Neural cell (in vitro differentiated cells): ENCODE results near the gene THRB. TPM values are rescaled to one million over a fixed set of nuclear protein-coding genes. Genes with fewer than 3 reads are reported as not detected.

Experiments used
- H2AFZ ChIP-seq: fragments of 200-600, 300-800 bp; sonication (generic), shearing (Covaris generic); 2 replicates; pipeline ENCODE4 v1.6.0; 2014; ENCODE audit warnings: low read depth, mild to moderate bottlenecking, antibody characterized with exemption, low read length, moderate library complexity
- H3F3A ChIP-seq: fragments of 200-600 bp; shearing (Covaris generic); 2 replicates; pipeline ENCODE4 v1.6.1; 2016; ENCODE audit warnings: mild to moderate bottlenecking, moderate library complexity, mixed read lengths, antibody characterized with exemption, low read length; ENCODE audit not compliant: insufficient read depth, poor library complexity, severe bottlenecking
- H3K27ac ChIP-seq: fragments of 200-600, 300-800 bp; sonication (generic), shearing (Covaris generic); 2 replicates; pipeline ENCODE4 v1.5.1; 2014; ENCODE audit warnings: mild to moderate bottlenecking, low read length, moderate library complexity
- H3K27me3 ChIP-seq: fragments of 300-800, 200-600 bp; sonication (generic), shearing (Covaris generic); 2 replicates; pipeline ENCODE4 v1.6.0; 2014; ENCODE audit warnings: mild to moderate bottlenecking, low read depth, low read length, moderate library complexity; ENCODE audit not compliant: insufficient read depth
- H3K36me3 ChIP-seq: fragments of 300-800, 200-600 bp; sonication (generic), shearing (Covaris generic); 2 replicates; pipeline ENCODE4 v1.5.1; 2014; ENCODE audit warnings: mild to moderate bottlenecking, antibody characterized with exemption, low read length, moderate library complexity; ENCODE audit not compliant: insufficient read depth
- H3K4me2 ChIP-seq: fragments of 300-800, 200-600 bp; sonication (generic), shearing (Covaris generic); 2 replicates; pipeline ENCODE4 v1.6.0; 2014; ENCODE audit warnings: mild to moderate bottlenecking, low read length
- H3K4me3 ChIP-seq: fragments of 300-800, 200-600 bp; sonication (generic), shearing (Covaris generic); 2 replicates; pipeline ENCODE4 v1.5.1; 2014; ENCODE audit warnings: mild to moderate bottlenecking, low read length, moderate library complexity
- H3K79me2 ChIP-seq: fragments of 200-600 bp; shearing (Covaris generic); replicated peaks from 2 replicates; pipeline ENCODE4 v1.6.0; 2014; ENCODE audit warnings: mild to moderate bottlenecking, low read length, moderate library complexity; ENCODE audit not compliant: insufficient read depth
- H3K9ac ChIP-seq: fragments of 300-800, 200-600 bp; sonication (generic), shearing (Covaris generic); 2 replicates; pipeline ENCODE4 v1.6.1; 2016; ENCODE audit warnings: mild to moderate bottlenecking, low read length, mixed read lengths
- H3K9me2 ChIP-seq: fragments of 200-600 bp; shearing (Covaris generic); 2 replicates; pipeline ENCODE4 v1.6.1; 2016; ENCODE audit warnings: mild to moderate bottlenecking, low read length, mixed read lengths; ENCODE audit not compliant: insufficient read depth
- H3K9me3 ChIP-seq: fragments of 200-600, 300-800 bp; sonication (generic), shearing (Covaris generic); 2 replicates; pipeline ENCODE4 v1.6.1; 2016; ENCODE audit warnings: mild to moderate bottlenecking, mixed run types, low read length, moderate library complexity, mixed read lengths
- H4K20me1 ChIP-seq: fragments of 200-600 bp; shearing (Covaris generic); 2 replicates; pipeline ENCODE4 v1.6.1; 2016; ENCODE audit warnings: mild to moderate bottlenecking, mixed run types; ENCODE audit not compliant: insufficient read depth
- EP300 ChIP-seq: fragments of 450-650 bp; conservative IDR thresholded peaks from 2 replicates; pipeline ENCODE4 v1.6.1; 2014; ENCODE audit warnings: antibody characterized with exemption, mild to moderate bottlenecking, moderate library complexity; ENCODE audit not compliant: poor library complexity, severe bottlenecking
- EZH2 ChIP-seq: fragments of 200-600, 300-800 bp; shearing (Covaris generic), sonication (generic); IDR thresholded peaks from 2 replicates; pipeline ENCODE4 v1.6.1; 2014; ENCODE audit warnings: antibody characterized with exemption, low read length, borderline replicate concordance, mild to moderate bottlenecking; ENCODE audit not compliant: insufficient read depth, poor library complexity, severe bottlenecking
- MXI1 ChIP-seq: fragments of 450-650 bp; conservative IDR thresholded peaks from 2 replicates; pipeline ENCODE4 v1.6.1; 2014; ENCODE audit warnings: antibody characterized with exemption, mild to moderate bottlenecking; ENCODE audit not compliant: poor library complexity, severe bottlenecking
- POLR2AphosphoS5 ChIP-seq: IDR thresholded peaks from 2 replicates; pipeline ENCODE4 v1.6.1; 2012
- RAD21 ChIP-seq: fragments of 450-650 bp; conservative IDR thresholded peaks from 2 replicates; pipeline ENCODE4 v1.6.1; 2014; ENCODE audit warnings: antibody characterized with exemption, mild to moderate bottlenecking, moderate library complexity
- SMC3 ChIP-seq: fragments of 450-650 bp; conservative IDR thresholded peaks from 2 replicates; pipeline ENCODE4 v1.6.1; 2014; ENCODE audit warnings: antibody characterized with exemption, mild to moderate bottlenecking, moderate library complexity; ENCODE audit not compliant: poor library complexity
- TAF1 ChIP-seq: IDR thresholded peaks from 2 replicates; pipeline ENCODE4 v1.6.1; 2012; ENCODE audit warnings: low read depth
- polyA plus RNA-seq: library from polyadenylated mRNA; depleted of rRNA; stranded (reverse); fragments of >200 nt; gene quantifications from 2 replicates; pipeline ENCODE4 v1.2.3, GENCODE V29; 2014
- TF ChIP-seq, protein P1 (sequence below): IDR thresholded peaks from 2 replicates; pipeline ENCODE4 v1.6.1; 2012; ENCODE audit warnings: borderline replicate concordance
- TF ChIP-seq, protein P2 (sequence below): fragments of 450-650 bp; IDR thresholded peaks from 2 replicates; pipeline ENCODE4 v1.5.1; 2014; ENCODE audit warnings: antibody characterized with exemption, mild to moderate bottlenecking, moderate library complexity; ENCODE audit not compliant: poor library complexity, severe bottlenecking

The THRB gene
- polyA plus RNA-seq, 1 donor from 2014 or later = 1.7 TPM

DNA sequence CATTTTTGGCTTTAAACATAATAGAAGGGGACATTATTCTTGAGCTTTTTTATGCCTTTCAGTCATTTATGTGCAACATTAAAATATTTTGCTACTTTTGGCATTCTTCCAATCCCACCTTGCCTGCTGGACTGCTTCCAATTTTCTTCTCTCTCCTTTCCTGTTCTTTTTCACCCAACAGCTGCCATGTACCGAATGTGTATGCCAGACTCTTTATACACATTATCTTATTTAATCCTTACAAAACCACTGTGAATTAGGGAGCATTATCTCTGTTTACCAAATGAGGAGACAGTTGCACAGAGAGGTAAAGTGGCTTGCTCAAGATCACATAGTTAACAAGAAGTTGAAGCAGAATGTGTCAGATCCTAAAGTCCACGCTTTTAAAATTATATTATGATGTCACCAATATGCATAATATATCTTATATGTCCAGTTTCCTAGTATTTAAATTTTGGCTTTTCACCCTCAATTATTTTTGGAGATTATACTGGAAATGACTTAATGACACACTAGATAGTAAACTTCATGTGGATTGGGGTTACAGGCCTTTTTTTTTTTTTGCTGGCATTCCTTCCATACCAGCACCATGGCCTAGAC, 231.5 kb downstream of the THRB start:
- TF ChIP-seq, protein P1, sequence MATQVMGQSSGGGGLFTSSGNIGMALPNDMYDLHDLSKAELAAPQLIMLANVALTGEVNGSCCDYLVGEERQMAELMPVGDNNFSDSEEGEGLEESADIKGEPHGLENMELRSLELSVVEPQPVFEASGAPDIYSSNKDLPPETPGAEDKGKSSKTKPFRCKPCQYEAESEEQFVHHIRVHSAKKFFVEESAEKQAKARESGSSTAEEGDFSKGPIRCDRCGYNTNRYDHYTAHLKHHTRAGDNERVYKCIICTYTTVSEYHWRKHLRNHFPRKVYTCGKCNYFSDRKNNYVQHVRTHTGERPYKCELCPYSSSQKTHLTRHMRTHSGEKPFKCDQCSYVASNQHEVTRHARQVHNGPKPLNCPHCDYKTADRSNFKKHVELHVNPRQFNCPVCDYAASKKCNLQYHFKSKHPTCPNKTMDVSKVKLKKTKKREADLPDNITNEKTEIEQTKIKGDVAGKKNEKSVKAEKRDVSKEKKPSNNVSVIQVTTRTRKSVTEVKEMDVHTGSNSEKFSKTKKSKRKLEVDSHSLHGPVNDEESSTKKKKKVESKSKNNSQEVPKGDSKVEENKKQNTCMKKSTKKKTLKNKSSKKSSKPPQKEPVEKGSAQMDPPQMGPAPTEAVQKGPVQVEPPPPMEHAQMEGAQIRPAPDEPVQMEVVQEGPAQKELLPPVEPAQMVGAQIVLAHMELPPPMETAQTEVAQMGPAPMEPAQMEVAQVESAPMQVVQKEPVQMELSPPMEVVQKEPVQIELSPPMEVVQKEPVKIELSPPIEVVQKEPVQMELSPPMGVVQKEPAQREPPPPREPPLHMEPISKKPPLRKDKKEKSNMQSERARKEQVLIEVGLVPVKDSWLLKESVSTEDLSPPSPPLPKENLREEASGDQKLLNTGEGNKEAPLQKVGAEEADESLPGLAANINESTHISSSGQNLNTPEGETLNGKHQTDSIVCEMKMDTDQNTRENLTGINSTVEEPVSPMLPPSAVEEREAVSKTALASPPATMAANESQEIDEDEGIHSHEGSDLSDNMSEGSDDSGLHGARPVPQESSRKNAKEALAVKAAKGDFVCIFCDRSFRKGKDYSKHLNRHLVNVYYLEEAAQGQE = no peak
- TF ChIP-seq RAD21 (no peak), EP300 (no peak), EZH2 (no peak), POLR2AphosphoS5 (no peak), SMC3 (no peak), TAF1 (no peak)
- TF ChIP-seq, protein P2, sequence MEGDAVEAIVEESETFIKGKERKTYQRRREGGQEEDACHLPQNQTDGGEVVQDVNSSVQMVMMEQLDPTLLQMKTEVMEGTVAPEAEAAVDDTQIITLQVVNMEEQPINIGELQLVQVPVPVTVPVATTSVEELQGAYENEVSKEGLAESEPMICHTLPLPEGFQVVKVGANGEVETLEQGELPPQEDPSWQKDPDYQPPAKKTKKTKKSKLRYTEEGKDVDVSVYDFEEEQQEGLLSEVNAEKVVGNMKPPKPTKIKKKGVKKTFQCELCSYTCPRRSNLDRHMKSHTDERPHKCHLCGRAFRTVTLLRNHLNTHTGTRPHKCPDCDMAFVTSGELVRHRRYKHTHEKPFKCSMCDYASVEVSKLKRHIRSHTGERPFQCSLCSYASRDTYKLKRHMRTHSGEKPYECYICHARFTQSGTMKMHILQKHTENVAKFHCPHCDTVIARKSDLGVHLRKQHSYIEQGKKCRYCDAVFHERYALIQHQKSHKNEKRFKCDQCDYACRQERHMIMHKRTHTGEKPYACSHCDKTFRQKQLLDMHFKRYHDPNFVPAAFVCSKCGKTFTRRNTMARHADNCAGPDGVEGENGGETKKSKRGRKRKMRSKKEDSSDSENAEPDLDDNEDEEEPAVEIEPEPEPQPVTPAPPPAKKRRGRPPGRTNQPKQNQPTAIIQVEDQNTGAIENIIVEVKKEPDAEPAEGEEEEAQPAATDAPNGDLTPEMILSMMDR = no peak
- Histone ChIP-seq H4K20me1 (no peaks in the 10 kb centered on the region), H3K27me3 (no peaks in the 10 kb centered on the region), H3K4me3 (no peak overlapping the region), H3K9me3 (no peaks in the 10 kb centered on the region), H3K4me2 (no peak overlapping the region), H3K27ac (no peak overlapping the region), H3K9ac (no peak overlapping the region), H3F3A (no peaks in the 10 kb centered on the region), H3K36me3 (no peaks in the 10 kb centered on the region), H3K9me2 (no peaks in the 10 kb centered on the region), H3K79me2 (no peaks in the 10 kb centered on the region), H2AFZ (no peak overlapping the region)

DNA sequence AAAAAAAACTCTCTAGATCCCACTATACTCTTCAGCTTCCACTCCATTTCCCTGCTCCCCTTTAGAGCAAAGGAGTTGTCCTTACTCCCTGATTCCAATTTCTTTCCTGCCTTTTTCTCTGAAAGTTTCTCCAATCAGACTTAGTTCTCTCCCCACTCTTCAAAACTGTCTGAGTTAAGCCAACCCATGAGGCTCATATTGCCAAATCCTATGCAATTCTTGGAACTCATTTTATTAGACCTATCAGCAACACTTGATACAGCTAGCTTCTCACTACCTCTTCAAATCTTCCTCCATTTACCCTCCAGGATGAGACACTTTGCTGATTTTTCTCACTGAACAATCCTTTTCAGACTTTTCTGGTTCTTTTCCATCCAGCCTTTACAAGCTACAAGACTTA, 233.1 kb downstream of the THRB start:
- Histone ChIP-seq H4K20me1 (no peaks in the 10 kb centered on the region), H3F3A (no peaks in the 10 kb centered on the region), H3K4me3 (no peak overlapping the region), H3K9ac (no peak overlapping the region), H3K27me3 (no peaks in the 10 kb centered on the region), H2AFZ (no peak overlapping the region), H3K27ac (no peak overlapping the region), H3K36me3 (no peaks in the 10 kb centered on the region), H3K4me2 (no peak overlapping the region), H3K9me2 (no peaks in the 10 kb centered on the region), H3K79me2 (no peaks in the 10 kb centered on the region), H3K9me3 (no peaks in the 10 kb centered on the region)
- TF ChIP-seq, protein P1 = no peak
- TF ChIP-seq SMC3 (no peak), EZH2 (no peak), MXI1 (no peak), POLR2AphosphoS5 (no peak), TAF1 (no peak), EP300 (no peak), RAD21 (no peak)
- TF ChIP-seq, protein P2 = no peak
